HG03520 (cell line): ENCODE measurements around the gene APOLD1.
"Not testable (repeated sequence)": the region's sequence is repeated elsewhere in the genome, so short reads cannot be mapped to it uniquely, and the experiment has no call there.

Experiments
- ATAC-seq: cut with Tn5 transposase; IDR thresholded peaks from one replicate; pipeline ENCODE4 v1.9.1; 2021; ENCODE audit warnings: mild to moderate bottlenecking, moderate library complexity; ENCODE audit not compliant: unreplicated experiment

Gene APOLD1, protein sequence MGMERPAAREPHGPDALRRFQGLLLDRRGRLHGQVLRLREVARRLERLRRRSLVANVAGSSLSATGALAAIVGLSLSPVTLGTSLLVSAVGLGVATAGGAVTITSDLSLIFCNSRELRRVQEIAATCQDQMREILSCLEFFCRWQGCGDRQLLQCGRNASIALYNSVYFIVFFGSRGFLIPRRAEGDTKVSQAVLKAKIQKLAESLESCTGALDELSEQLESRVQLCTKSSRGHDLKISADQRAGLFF

DNA sequence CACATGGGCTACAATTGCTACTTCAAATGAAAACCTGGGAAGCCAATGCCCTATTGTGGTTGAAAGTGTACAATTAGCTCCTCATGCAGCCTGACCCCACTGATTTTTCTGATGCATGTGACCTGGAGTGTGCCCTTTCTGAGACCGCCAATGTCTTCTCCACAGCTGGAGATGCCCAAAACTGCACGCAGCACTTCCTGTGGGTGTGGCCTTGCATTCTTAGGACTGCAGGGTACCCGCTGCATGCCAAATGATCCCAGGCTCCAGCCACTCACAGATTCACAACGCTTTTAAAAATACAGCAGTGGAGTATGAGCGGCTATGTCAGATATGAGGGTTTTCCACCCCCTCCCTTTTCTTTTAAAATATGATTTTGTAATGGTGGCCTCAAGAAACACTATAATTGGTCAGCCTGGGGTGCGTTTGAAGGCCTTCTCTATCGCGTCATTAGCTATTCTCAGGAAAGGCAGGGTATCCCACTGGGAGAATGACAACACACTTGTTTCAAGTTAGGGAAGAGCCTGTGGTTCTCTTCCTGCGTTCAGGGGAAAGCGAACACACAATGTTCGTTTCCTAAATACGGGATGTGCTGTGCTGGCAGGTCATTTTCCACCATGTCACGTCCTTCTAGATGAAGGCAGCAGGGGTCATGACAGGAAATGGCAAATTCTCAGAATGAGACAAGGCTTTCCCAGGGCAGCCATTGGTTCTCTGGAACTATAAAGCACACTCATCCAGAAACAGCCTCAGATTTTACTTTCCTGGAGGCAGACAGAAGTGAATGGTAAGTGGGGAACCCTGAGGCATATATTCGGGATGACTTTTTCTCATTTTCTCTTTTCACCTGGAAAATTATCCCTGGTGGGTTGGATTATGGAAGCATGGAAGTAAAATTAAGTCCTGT, at the start of gene APOLD1:
Gene APOLD1 (plus strand): TSS at position 749 of the 904 bp plus-strand sequence. CDS start 33 bp downstream, at position 782.
- ATAC-seq, result no peak

DNA sequence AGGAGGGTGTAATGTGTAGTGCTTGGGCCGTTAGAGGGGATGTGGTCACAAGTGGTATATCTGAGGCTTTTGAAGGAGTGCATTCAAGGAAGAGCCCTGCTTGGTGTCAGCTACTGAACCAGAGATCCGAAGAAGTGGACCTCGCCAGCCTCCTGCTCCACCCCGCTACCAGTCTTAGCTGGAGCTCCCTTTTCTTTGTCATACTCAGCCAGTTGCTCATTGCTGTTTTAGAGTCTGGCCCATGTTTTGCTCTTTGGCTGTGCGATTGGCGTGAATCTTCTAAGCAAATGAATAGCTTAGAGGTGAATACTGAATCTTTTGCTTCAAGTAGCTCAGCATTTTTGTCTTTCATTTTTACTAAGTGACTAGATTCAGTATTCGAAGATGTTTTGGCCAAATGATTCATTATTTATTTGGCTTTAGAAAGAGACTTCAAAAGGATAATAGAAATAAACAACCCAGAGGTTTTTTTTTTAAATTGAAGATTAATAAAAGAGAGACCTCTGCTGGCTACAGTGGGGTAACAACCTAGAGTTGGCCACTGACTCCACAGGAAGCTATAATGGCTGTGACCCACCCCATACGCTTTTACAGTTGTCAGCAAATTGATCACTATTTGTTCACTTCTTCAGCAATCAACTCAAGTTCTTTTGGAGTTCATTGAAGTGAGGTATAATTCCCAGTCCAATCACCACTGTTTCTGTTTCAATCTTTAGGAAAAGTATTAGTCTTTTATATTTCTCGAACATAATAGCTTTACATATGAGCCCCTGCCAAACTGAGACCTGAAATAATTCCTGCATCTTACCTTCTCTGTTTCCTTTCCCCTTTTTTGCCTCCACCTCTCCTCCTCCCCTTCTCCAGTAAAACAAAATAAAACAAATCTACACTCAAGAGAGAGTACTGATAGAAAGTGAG, 48.4 kb upstream of the APOLD1 start:
- ATAC-seq, result peak; percentile 61

DNA sequence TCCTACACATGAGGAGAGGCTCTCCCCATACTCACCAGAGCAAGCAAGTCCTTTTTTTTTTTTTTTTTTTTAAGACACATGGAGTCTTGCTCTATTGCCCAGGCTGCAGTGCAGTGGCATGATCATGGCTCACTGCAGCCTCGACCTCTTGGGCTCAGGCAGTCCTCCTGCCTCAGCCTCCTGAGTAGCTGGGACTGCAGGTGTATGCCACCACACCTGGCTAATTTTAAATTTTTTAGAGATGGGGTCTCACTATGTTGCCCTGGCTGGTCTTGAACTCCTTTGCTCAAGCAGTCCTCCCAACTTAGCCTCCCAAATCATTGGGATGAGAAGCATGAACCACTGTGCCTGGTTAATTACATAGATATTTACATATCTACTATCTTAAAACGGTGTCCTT, 47.3 kb upstream of the APOLD1 start:
- not testable (repeated sequence) for ATAC-seq

DNA sequence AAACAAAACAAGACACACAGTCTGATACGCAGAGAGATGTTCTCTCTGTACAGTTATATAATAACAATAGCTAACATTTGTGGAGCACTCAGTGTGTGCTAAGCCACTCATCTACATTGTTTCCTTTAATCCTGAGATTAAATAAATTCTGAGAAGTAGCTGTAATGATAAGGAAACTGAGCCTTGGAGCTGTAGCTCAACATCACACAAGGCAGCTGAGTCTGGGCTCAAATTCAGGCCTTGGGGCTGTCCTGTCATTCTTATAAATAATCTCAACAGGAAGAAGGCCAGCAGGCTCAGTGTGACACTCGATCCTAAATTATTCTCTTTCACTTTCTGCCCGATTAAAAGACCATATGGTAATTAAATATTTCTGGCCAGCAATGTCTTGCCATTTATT, 43.8 kb upstream of the APOLD1 start:
- ATAC-seq, result no peak

DNA sequence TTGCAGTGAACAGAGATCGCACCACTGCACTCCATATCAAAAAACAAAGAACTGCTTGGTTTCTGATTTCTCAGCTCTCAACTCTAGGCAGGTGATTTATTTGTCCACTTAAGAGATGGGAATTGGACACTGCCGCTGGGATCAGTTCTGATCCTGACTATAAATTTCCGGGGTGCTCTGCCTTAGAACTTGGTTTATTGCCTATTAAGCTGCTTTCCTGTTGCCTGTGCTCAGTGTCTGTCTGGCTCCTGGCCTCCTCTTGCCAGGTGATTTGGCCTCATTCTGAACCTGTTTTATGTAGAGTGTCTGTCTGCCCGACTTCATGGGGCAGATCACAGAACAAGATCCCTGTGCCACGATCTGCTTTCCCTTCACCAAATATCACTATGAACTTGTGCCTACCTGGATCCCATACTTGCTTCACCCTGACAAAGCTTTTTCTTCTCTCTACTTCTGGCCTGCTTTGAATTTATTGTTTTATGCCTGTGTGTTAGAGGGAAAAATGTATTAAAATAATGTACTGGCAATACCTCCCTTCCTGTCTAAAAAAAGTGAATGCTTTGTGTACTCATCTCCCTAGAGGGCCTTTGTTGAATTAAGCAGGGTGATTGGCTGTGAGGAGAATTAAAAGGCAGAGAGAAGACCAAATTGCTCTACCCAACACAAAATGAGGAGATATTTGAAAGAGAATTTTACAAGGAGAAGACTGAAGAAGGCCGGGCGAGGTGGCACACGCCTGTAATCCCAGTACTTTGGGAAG, 40.7 kb upstream of the APOLD1 start:
- ATAC-seq, result no peak

DNA sequence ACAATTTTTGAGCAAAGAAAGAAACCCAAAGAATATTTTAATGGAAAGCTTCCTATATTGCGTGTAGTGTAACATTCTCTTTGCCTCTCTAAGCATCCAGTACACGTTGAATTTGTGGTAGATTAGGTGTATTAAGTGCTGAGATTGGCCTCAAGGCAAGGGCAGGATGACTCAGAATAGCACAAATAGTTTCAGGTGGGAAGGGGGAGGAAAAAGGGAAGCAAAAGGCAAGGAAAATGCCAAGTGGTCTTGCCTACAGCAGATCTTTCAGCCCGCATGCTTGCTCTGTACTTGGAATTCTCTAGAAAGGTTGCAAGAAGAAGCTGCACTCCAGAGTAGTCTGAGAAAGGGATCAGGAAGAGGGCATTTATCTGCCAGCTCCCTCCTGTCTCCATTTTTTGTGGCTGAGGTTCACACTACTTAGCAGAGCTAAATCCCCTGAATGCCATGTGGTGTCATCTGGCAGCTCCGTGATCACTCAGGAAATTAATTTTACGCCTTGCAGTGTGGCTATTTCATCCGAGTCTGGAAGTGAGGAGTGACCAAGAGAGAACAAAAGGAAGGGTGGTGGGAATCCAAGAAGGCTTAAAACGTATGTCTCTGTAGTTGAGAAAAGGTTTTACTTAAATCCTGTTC, 39.8 kb upstream of the APOLD1 start:
- ATAC-seq, result no peak

DNA sequence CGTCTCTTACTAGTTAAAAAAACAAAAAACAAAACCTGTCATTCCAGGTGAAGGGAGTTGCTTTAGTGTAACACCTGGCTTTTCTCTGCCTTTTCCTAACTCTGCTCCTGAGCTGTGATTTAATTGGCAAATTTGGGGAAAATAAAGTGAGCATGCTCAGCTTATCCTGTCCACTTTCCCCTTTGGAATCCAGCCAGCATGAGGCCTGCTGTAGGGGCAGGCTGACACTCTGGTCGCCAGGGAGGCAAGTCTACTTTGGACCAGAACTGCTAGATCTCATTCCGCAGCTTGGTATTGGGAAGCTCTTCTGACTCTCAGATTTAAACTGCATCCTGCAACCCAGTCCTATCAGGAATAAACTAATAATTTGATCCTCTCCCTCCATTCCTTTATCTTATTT, 38.2 kb upstream of the APOLD1 start:
- ATAC-seq, result no peak

DNA sequence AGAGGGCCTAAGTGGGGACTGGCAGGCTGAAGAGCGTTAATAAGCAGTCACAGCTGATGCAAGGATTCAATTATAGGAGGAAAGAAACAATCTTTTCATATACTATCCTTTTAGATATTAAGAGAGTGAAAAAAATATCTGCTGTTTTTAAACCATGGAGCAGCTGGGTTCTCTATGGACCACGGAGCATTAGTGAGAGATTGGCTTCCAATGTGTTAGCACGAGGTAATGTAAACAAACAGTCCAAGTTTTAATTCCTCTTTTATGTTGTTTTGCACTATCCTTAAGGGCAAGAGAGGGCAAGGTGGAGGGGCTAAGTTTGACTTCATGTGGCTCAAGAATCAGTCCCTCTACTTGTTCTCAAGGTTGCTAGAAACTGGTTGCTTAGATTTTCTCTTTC, 37.4 kb upstream of the APOLD1 start:
- ATAC-seq, result no peak

DNA sequence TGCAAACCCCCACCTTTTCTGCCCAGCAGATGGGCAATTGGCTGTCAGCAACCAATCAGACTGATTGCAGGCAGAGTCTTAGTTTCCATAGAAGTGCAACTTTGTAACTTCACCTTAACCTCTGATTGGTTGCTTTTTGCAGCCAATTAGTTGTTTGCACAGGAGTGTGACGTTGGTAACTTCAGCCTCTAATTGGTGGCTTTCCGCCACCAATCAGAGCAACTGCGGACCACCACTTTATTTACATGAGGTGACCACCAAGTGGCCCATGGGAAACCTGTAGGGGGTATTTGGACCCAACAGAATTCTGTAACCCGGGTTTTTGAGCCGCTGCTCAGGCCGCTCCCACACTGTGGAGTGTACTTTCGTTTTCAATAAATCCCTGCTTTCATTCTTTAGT, 36.0 kb upstream of the APOLD1 start:
- ATAC-seq, result no peak

DNA sequence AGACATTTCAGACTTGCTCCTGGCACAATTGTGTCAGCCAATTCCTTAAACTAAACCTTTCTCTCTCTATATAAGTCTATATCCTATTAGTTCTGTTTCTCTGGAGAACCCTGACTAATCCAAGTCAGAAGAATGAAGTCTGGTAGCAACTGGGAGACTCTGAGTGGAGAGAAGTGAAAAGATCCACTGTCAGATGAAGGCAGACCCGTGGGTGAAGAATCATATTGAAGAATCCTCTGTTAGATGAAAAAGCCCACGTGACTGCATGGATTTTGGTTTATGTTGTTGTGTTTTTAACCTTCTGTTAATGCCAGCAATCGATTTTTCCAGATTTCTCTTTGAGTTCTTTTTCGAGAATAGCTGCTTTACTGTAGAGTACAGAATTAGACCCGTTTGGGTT, 29.5 kb upstream of the APOLD1 start:
- no peak for ATAC-seq

DNA sequence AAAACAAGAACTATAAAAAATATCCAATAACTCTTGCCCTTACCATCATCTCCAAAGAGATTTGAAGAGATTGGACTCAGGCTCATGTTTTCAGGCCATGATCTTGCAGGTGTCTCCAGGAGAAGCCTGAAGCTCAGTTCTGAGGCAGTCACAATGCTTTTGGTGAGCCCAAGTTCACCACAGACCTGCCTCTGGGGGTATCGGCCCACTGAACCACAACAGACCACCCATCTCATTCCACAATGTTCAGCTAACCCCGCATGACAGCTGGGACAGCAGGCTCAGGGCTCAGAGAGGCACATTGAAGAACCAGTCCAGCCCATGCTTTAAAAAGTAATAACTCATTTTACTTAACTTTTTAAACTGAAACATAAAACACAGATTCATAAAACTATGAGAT, 28.3 kb upstream of the APOLD1 start:
- no peak for ATAC-seq

DNA sequence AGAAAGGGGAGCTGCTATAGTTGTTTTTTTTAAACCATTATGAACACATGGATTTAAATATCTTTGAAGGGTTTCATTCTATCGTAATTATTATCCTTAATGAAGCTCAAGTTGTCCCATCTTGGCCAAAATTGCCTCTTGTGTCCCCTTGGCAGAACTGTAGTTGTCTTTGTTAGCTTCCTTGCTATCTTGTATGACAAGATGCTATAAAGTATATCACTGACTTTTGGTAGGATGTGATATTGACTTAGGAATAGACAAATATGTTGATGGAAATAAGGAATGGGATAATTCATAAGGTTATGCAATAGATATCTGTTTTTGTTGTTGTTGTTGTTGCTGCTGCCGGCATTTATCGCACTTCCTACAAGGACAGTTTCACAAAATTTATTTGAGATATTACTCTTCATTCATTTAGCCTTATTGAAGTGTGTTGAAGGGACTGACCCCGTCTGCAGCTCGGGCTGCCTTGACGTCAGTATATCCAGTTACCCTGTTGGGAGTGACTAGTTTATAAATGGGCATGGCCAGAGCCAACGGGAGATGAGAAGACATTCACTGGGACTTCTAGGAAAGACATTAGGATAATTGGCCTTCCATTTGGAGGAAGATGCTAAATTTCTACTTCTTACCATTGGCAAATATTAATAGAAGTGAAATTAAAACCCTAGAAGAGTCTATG, 26.1 kb upstream of the APOLD1 start:
- no peak for ATAC-seq

DNA sequence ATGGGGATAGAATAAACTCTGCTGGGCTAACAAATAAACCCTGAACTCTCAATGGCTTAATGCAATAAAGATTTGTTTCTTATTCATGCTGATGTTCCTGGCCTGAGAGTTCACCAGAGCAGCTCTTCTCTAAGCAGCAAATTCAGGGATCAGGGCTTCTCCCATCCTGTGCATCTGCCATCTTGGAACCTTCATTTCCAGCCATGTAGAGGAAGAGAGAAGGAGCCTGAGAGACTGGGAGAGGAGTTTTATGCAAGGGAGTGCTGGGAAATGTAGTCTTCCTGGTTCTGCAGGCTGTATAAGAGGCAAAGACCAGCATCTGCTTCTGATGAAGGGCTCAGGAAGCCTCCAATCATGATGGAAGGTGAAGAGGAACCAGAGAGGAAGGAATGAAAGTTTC, 20.6 kb upstream of the APOLD1 start:
- ATAC-seq, result no peak

DNA sequence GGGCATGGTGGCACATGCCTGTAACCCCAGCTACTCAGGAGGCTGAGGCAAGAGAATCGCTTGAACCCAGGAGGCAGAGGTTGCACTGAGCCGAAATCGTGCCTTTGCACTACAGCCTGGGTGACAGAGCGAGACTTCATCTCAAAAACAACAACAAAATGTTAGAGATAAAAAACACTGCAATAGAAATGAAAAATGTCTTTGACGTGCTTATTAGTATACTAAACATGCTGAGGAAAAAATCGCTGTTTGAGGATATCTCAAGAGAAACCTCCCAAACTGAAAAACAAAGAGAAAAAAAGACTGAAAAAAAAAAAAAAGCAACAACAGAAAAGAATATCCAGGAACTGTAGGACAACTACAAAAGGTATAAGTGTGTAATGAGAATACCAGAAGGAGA, 15.2 kb upstream of the APOLD1 start:
- no peak for ATAC-seq

DNA sequence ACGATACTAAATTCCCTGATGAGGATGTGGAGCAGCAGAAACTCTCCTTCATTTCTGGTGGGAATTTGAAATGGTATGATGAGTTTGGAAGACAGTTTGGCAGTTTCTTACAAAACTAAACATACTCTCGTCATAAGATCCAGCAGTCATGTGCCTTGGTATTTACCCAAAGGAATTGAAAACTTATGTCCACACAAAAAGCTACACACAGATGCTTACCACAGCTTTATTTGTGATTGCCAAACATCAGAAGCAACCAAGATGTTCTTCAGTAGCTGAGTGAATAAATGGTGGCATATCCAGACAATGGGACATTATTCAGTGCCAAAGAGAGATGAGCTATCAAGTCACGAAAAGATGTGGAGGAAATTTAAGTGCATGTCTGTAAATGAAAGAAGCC, 10.7 kb upstream of the APOLD1 start:
- ATAC-seq, result no peak

DNA sequence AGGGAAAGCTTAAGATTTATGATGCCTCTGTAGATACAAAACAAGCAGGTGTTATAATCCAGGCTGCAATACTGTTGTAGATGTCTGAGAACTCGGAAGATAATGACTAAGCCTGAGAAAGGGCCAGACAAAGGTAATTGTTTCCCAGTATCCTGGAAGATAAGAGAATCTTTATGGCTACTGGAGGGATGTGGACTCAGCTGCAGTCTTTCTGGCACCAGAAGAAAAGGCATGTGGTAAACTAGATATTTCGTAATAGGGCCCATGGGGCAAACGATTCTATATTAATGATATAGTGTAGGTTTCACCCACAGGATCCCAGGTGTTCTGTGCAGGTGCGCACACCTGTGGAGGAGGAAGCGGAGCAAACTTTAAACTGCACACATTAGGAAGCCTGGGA, 9.2 kb upstream of the APOLD1 start:
- ATAC-seq, result no peak

DNA sequence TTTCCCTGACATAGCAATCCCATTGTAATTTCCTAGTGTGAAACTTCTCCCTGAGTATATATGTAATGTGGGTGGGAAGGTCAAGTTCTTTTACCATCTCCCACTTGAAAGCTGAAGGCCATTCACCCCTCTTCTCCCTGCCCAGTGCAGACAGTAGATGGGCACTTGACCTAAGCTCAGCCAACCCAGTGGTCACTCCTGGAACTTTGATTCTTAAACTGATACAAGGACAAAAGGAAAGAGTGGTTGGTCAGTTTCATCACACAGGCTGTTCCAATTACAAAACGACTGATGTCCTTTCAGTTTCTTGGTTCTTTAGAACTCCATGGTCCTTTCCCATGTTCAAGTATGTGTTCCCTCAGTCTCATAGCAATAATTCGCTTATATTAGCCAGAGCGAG, 8.4 kb upstream of the APOLD1 start:
- no peak for ATAC-seq

DNA sequence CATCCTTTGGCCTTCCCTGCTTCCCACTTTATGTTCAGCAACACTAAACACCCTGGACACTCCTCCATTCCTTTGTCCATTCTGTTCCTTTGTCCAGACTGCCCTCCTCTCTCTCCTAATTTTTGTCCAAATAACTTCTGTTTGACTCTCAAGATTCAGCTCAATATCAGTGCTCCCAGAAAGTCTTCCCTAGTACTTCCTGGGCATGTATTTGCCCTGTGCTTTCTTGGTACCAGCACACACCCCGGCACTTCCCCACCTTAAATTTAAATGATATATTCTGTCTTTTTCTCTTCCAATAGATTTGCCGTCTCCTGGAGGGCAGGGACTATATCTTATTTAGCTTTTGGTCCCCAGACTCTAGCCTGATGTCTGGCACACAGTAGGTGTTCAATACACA, 6.5 kb upstream of the APOLD1 start:
- no peak for ATAC-seq

DNA sequence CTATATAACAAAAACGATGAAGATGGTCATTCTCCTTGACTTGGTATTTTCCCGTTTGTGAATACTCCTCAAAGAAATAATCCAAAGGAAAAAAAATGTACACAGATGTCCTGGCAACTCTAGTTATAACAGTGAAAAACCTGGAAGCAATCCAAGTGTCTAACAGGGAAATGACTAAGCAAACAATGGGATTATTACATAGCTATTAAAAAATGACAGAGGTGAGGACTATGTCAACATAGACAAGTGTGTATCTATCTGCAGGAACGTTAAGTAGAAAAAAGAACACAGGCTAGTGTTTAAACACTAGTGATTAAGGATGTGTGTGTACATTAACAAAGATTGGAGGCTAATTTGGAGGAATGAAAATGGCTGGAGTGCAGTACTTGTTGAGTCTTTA, 5.9 kb upstream of the APOLD1 start:
- no peak for ATAC-seq

DNA sequence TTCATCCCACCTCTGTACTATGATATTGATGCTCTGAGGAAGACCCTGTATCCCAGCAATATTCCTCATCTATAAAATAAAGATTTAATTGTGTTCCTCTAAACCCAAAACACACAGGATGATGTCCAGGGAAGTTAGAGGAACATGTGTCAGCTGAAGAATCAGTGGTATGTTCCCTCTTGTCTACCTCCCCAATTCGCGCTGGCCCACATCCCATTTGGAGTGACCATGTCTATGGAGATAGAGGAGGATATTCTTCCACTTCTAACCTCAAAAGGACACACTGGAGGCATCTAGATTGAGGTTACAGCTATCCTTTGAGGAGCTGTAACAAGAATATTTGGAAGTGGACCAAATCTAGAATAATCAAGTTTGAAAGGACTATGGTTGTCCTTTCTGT, 1.3 kb upstream of the APOLD1 start:
- ATAC-seq, result no peak
